H9 (cell line): ENCODE measurements around the gene GRIN2A. TPM values are rescaled to one million over a fixed set of nuclear protein-coding genes. Genes with fewer than 3 reads are reported as not detected.

Source experiments
- DNase-seq: peaks from one replicate; pipeline ENCODE4 v3.0.0-alpha.2; 2017
- H2AFZ ChIP-seq: one replicate; pipeline ENCODE4 v1.6.1; 2013; ENCODE audit warnings: mild to moderate bottlenecking, low read length, control low read depth, moderate library complexity
- H2AK5ac ChIP-seq: 2 replicates; pipeline ENCODE4 v1.6.1; 2013; ENCODE audit warnings: low read length, control low read depth, mixed read lengths; ENCODE audit not compliant: insufficient read length
- H2BK120ac ChIP-seq: one replicate; pipeline ENCODE4 v1.6.1; 2013; ENCODE audit warnings: low read depth, mild to moderate bottlenecking, low read length, control low read depth, inconsistent platforms; ENCODE audit not compliant: poor library complexity, severe bottlenecking
- H2BK12ac ChIP-seq: 2 replicates; pipeline ENCODE4 v1.6.1; 2013; ENCODE audit warnings: low read length, control low read depth, mixed read lengths, low read depth; ENCODE audit not compliant: insufficient read length
- H2BK15ac ChIP-seq: 2 replicates; pipeline ENCODE4 v1.6.1; 2013; ENCODE audit warnings: low read depth, low read length, control low read depth
- H2BK20ac ChIP-seq: one replicate; pipeline ENCODE4 v1.6.1; 2013; ENCODE audit warnings: low read depth, mild to moderate bottlenecking, low read length, control low read depth, inconsistent platforms; ENCODE audit not compliant: poor library complexity, severe bottlenecking
- H2BK5ac ChIP-seq: 2 replicates; pipeline ENCODE4 v1.6.1; 2013; ENCODE audit warnings: low read length, control low read depth, mixed read lengths; ENCODE audit not compliant: insufficient read length
- H3K14ac ChIP-seq: 2 replicates; pipeline ENCODE4 v1.6.1; 2013; ENCODE audit warnings: low read length, control low read depth; ENCODE audit not compliant: insufficient read depth
- H3K18ac ChIP-seq: 2 replicates; pipeline ENCODE4 v1.6.1; 2013; ENCODE audit warnings: low read depth, mild to moderate bottlenecking, mixed read lengths, low read length, control low read depth; ENCODE audit not compliant: insufficient read length
- H3K23ac ChIP-seq: 2 replicates; pipeline ENCODE4 v1.6.1; 2013; ENCODE audit warnings: low read length, control low read depth, mixed read lengths, low read depth; ENCODE audit not compliant: insufficient read length
- H3K23me2 ChIP-seq: 2 replicates; pipeline ENCODE4 v1.6.1; 2013; ENCODE audit warnings: low read depth, mild to moderate bottlenecking, mixed read lengths, low read length, control low read depth; ENCODE audit not compliant: insufficient read length, poor library complexity, severe bottlenecking
- H3K27ac ChIP-seq: 2 replicates; pipeline ENCODE4 v1.5.1; 2013; ENCODE audit warnings: low read length, control low read depth, mixed read lengths, low read depth; ENCODE audit not compliant: insufficient read length
- H3K27me3 ChIP-seq: 2 replicates; pipeline ENCODE4 v1.6.1; 2013; ENCODE audit warnings: low read length, control low read depth, inconsistent platforms; ENCODE audit not compliant: insufficient read depth
- H3K4ac ChIP-seq: 2 replicates; pipeline ENCODE4 v1.6.1; 2013; ENCODE audit warnings: low read depth, mild to moderate bottlenecking, control low read depth, inconsistent platforms, low read length, moderate library complexity
- H3K4me1 ChIP-seq: 2 replicates; pipeline ENCODE4 v1.6.1; 2013; ENCODE audit warnings: low read length, control low read depth, inconsistent platforms; ENCODE audit not compliant: insufficient read depth
- H3K4me2 ChIP-seq: 2 replicates; pipeline ENCODE4 v1.6.1; 2013; ENCODE audit warnings: low read length, control low read depth, mixed read lengths; ENCODE audit not compliant: insufficient read length, insufficient read depth
- H3K56ac ChIP-seq: 2 replicates; pipeline ENCODE4 v1.6.1; 2013; ENCODE audit warnings: low read depth, mild to moderate bottlenecking, mixed read lengths, low read length, control low read depth; ENCODE audit not compliant: insufficient read length
- H3K79me1 ChIP-seq: 2 replicates; pipeline ENCODE4 v1.6.1; 2013; ENCODE audit warnings: low read depth, mild to moderate bottlenecking, moderate library complexity, low read length, control low read depth, inconsistent platforms; ENCODE audit not compliant: insufficient read depth, poor library complexity, severe bottlenecking
- H3K79me2 ChIP-seq: 2 replicates; pipeline ENCODE4 v1.6.1; 2013; ENCODE audit warnings: low read length, control low read depth, inconsistent platforms; ENCODE audit not compliant: insufficient read depth
- H3K9ac ChIP-seq: 2 replicates; pipeline ENCODE4 v1.6.1; 2013; ENCODE audit warnings: low read length, control low read depth, mixed read lengths; ENCODE audit not compliant: insufficient read length; ENCODE audit errors: extremely low read depth
- H3K9me3 ChIP-seq: one replicate; pipeline ENCODE4 v1.6.1; 2013; ENCODE audit warnings: low read depth, low read length, inconsistent platforms; ENCODE audit not compliant: control insufficient read depth
- H3T11ph ChIP-seq: one replicate; pipeline ENCODE4 v1.6.1; 2013; ENCODE audit warnings: mild to moderate bottlenecking, low read length, control low read depth, inconsistent platforms
- H4K20me1 ChIP-seq: one replicate; pipeline ENCODE4 v1.6.1; 2013; ENCODE audit not compliant: control insufficient read depth, insufficient read length, insufficient read depth
- H4K5ac ChIP-seq: 2 replicates; pipeline ENCODE4 v1.6.1; 2013; ENCODE audit warnings: low read depth, mild to moderate bottlenecking, mixed read lengths, low read length, control low read depth; ENCODE audit not compliant: insufficient read length
- H4K8ac ChIP-seq: replicated peaks from 2 replicates; pipeline ENCODE4 v1.6.1; 2013; ENCODE audit warnings: low read length, control low read depth, mixed read lengths, low read depth; ENCODE audit not compliant: insufficient read length
- H4K91ac ChIP-seq: 2 replicates; pipeline ENCODE4 v1.6.1; 2013; ENCODE audit warnings: low read depth, mild to moderate bottlenecking, moderate library complexity, mixed read lengths, low read length, control low read depth; ENCODE audit not compliant: insufficient read length
- H3K27ac Mint-ChIP-seq, 3 experiments: 2 replicates in 2 of 3; 3 replicates in 1 of 3; pipeline ENCODE4 v1.8.0; 2020 to 2021; ENCODE audit warnings: mixed read lengths in 3 of 3, mild to moderate bottlenecking in 1 of 3, moderate library complexity in 1 of 3
- H3K27me3 Mint-ChIP-seq: 2 replicates; pipeline ENCODE4 v1.8.0; 2021; ENCODE audit warnings: low read depth, mild to moderate bottlenecking, moderate library complexity, mixed read lengths
- H3K36me3 Mint-ChIP-seq, 3 experiments: 2 replicates in 2 of 3; 3 replicates in 1 of 3; pipeline ENCODE4 v1.8.0; 2020 to 2021; ENCODE audit warnings: low read depth in 3 of 3, mixed read lengths in 3 of 3; ENCODE audit not compliant: insufficient read depth in 1 of 3
- H3K4me1 Mint-ChIP-seq, 2 experiments: 2 replicates each; pipeline ENCODE4 v1.8.0; 2020; ENCODE audit warnings: mixed read lengths in 2 of 2
- H3K4me3 Mint-ChIP-seq, 2 experiments: 2 replicates in 1 of 2; 3 replicates in 1 of 2; pipeline ENCODE4 v1.8.0; 2020 to 2021; ENCODE audit warnings: mild to moderate bottlenecking in 2 of 2, mixed read lengths in 2 of 2, moderate library complexity in 1 of 2
- H3K9me3 Mint-ChIP-seq, 2 experiments: 2 replicates in 1 of 2; 3 replicates in 1 of 2; pipeline ENCODE4 v1.8.0; 2020; ENCODE audit warnings: mild to moderate bottlenecking in 2 of 2, mixed read lengths in 2 of 2, moderate library complexity in 1 of 2
- CTCF ChIP-seq: fragments of 200-600 bp; sonication (generic); conservative IDR thresholded peaks from 3 replicates; pipeline ENCODE4 v1.8.0; 2021; ENCODE audit warnings: antibody characterized with exemption, mild to moderate bottlenecking
- WGBS: extraction: QIAGEN DNeasy Blood & Tissue Kit; methylation state at CpG from one replicate; pipeline ENCODE4 v1.1.7; 2013; ENCODE audit warnings: missing lambda C conversion rate, low lambda C conversion rate, mixed read lengths; ENCODE audit not compliant: insufficient read length; ENCODE audit errors: extremely low coverage; 5-methylcytosine and 5-hydroxymethylcytosine counted together
- total RNA-seq: library from RNA; stranded (reverse); gene quantifications from 2 replicates; pipeline ENCODE4 v1.2.1, GENCODE V29; 2021

Gene GRIN2A
- total RNA-seq, 1 experiment from 2014 or later = 1.5 TPM

GRCh38 chr16:10022098-10022497, 160.1 kb downstream of the GRIN2A start:
- Histone ChIP-seq H2BK120ac (no peak overlapping the region), H3K23me2 (no peaks in the 10 kb centered on the region), H2AK5ac (no peak overlapping the region), H3K14ac (no peak overlapping the region), H3K18ac (no peak overlapping the region), H4K20me1 (peaks cover 2% of the 10 kb centered on the region), H2BK20ac (no peak overlapping the region), H2BK12ac (no peak overlapping the region), H4K91ac (no peak overlapping the region), H2BK5ac (no peak overlapping the region), H2BK15ac (no peak overlapping the region), H3K4me1 (no peaks in the 10 kb centered on the region), H3K4ac (no peak overlapping the region), H4K5ac (no peak overlapping the region), H3K27me3 (no peaks in the 10 kb centered on the region), H3K27ac (no peak overlapping the region), H3K9ac (no peak overlapping the region), H2AFZ (no peak overlapping the region), H3K23ac (no peak overlapping the region), H3K4me2 (no peak overlapping the region), H3K79me2 (no peaks in the 10 kb centered on the region), H3T11ph (no peak overlapping the region), H3K9me3 (no peaks in the 10 kb centered on the region), H3K79me1 (no peaks in the 10 kb centered on the region), H3K56ac (no peak overlapping the region), H4K8ac (no peak overlapping the region)
- Mint-ChIP-seq H3K4me3 (no peak overlapping the region), H3K27ac (no peak overlapping the region), H3K4me1 (peaks cover 9 to 15% of the 10 kb centered on the region in 2 experiments), H3K9me3 (no peaks in the 10 kb centered on the region), H3K36me3 (no peaks in the 10 kb centered on the region), H3K27me3 (peaks cover 1% of the 10 kb centered on the region; the same call in 1 of the 2 replicates)
- WGBS = no CpG with 5 or more reads among the region's 5 CpGs
- DNase-seq = no peak
- no peak for TF ChIP-seq CTCF
